ENCODE results near the gene ACOX3. TPM values are rescaled to one million over a fixed set of nuclear protein-coding genes. Genes with fewer than 3 reads are reported as not detected.

The ACOX3 gene
- total and polyA plus RNA-seq, 10 of the 15 experiments (the other 5 are each of a cell fraction or from before 2014, with no cell fraction given) = 2.0 to 24.5 (median 14.0) TPM

DNA sequence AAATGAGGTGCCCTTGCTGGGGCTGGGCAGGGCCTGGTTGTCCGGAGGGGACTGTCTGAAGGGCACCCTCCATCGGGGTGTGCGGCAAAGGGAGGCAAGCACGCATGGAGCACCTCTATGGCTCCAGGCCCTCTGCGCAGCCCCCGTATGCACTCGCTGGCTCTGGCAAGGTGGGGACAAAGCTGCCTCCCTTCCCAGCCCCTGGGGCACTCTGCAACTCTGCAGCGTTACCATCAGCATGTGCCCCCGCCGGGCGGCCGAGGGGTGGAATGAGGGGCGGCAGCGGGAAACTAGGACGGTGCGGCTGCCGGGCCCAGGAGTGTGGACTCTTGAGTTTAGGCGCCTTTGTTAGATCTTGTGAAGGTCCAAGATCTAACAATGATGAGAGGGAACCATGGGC lies 26.5 kb upstream of the ACOX3 start:
- H2AFZ ChIP-seq (ENCODE audit: control insufficient read depth, low read depth, low read length) = no peak overlapping the region
- H4K20me1 ChIP-seq (ENCODE audit: control insufficient read depth, insufficient read depth) = no peaks in the 10 kb centered on the region
- no peaks in the 10 kb centered on the region for H3K79me2 ChIP-seq (ENCODE audit: control insufficient read depth, insufficient read depth, low read length)
- ChIA-PET RAD21 (ENCODE audit: unreplicated experiment) (no interaction called here), CTCF (interaction anchor here (1.4 kb wide), 1 partner anchor 12 kb away, joined by 3 read pairs; no protein-coding TSS in a partner anchor), POLR2A (no interaction called here), SMC1A (ENCODE audit: uncharacterized antibody, unreplicated experiment) (no interaction called here)
- no peak overlapping the region for H3K9ac ChIP-seq (ENCODE audit: control insufficient read depth, insufficient read depth, low read length)
- H3K4me3 ChIP-seq = no peak overlapping the region
- intact Hi-C loops (cut with micrococcal nuclease; ENCODE audit: unreplicated experiment) = loop anchor here (5.0 kb wide), 1 partner anchor 450 kb away; no protein-coding TSS in a partner anchor
- H3K4me2 ChIP-seq (ENCODE audit: control insufficient read depth, insufficient read depth) = no peak overlapping the region
- no peaks in the 10 kb centered on the region for H3K9me3 ChIP-seq (replicated peaks; ENCODE audit: control insufficient read depth, insufficient read depth, low read length)
- peaks cover 12 to 14% of the 10 kb centered on the region in 2 experiments for H3K36me3 ChIP-seq (ENCODE audit: control insufficient read depth in 2 of 2, insufficient read depth in 2 of 2, low read length in 1 of 2)
- no peak for TF ChIP-seq LARP7 (IDR thresholded peaks at IDR 0.05)
- no peak for TF ChIP-seq RELA (IDR thresholded peaks at IDR 0.05; ENCODE audit: borderline replicate concordance, partially characterized antibody)
- no peak for TF ChIP-seq RCOR1 (conservative IDR thresholded peaks at IDR 0.05; ENCODE audit: low read depth, low read length)
- TF ChIP-seq TCF7 (IDR thresholded peaks at IDR 0.05; ENCODE audit: borderline replicate concordance) = no peak
- TF ChIP-seq, protein P1, sequence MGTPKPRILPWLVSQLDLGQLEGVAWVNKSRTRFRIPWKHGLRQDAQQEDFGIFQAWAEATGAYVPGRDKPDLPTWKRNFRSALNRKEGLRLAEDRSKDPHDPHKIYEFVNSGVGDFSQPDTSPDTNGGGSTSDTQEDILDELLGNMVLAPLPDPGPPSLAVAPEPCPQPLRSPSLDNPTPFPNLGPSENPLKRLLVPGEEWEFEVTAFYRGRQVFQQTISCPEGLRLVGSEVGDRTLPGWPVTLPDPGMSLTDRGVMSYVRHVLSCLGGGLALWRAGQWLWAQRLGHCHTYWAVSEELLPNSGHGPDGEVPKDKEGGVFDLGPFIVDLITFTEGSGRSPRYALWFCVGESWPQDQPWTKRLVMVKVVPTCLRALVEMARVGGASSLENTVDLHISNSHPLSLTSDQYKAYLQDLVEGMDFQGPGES (IDR thresholded peaks at IDR 0.05) = no peak
- TF ChIP-seq CREB1 (IDR thresholded peaks at IDR 0.05; ENCODE audit: low read depth) = no peak
- no peak for TF ChIP-seq ZNF384 (IDR thresholded peaks at IDR 0.05; ENCODE audit: borderline replicate concordance, low read depth, low read length)
- TF ChIP-seq, protein P2, sequence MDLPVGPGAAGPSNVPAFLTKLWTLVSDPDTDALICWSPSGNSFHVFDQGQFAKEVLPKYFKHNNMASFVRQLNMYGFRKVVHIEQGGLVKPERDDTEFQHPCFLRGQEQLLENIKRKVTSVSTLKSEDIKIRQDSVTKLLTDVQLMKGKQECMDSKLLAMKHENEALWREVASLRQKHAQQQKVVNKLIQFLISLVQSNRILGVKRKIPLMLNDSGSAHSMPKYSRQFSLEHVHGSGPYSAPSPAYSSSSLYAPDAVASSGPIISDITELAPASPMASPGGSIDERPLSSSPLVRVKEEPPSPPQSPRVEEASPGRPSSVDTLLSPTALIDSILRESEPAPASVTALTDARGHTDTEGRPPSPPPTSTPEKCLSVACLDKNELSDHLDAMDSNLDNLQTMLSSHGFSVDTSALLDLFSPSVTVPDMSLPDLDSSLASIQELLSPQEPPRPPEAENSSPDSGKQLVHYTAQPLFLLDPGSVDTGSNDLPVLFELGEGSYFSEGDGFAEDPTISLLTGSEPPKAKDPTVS (IDR thresholded peaks at IDR 0.05; ENCODE audit: low read depth, low read length) = no peak
- TF ChIP-seq, protein P3, sequence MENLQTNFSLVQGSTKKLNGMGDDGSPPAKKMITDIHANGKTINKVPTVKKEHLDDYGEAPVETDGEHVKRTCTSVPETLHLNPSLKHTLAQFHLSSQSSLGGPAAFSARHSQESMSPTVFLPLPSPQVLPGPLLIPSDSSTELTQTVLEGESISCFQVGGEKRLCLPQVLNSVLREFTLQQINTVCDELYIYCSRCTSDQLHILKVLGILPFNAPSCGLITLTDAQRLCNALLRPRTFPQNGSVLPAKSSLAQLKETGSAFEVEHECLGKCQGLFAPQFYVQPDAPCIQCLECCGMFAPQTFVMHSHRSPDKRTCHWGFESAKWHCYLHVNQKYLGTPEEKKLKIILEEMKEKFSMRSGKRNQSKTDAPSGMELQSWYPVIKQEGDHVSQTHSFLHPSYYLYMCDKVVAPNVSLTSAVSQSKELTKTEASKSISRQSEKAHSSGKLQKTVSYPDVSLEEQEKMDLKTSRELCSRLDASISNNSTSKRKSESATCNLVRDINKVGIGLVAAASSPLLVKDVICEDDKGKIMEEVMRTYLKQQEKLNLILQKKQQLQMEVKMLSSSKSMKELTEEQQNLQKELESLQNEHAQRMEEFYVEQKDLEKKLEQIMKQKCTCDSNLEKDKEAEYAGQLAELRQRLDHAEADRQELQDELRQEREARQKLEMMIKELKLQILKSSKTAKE (IDR thresholded peaks at IDR 0.05; ENCODE audit: low read depth, poor library complexity, severe bottlenecking) = no peak
- TF ChIP-seq EED (IDR thresholded peaks at IDR 0.05; ENCODE audit: low read depth) = no peak
- TF ChIP-seq ZBED1 (IDR thresholded peaks at IDR 0.05; ENCODE audit: borderline replicate concordance) = no peak
- TF ChIP-seq POU2F2 (IDR thresholded peaks at IDR 0.05; ENCODE audit: borderline replicate concordance, low read depth, low read length) = no peak
- BruUV-seq (replicated peaks) = no TSS peak
- FAIRE-seq = no peak
- H3K27ac ChIP-seq (ENCODE audit: control insufficient read depth, insufficient read depth) = no peak overlapping the region
- ATAC-seq = no peak
- no peak for DNase-seq (ENCODE audit: low read depth, low spot score)
- in situ Hi-C loops (cut with MboI) = no loop called here
- WGBS (ENCODE audit: insufficient coverage, insufficient replicate concordance, low lambda C conversion rate, missing lambda C conversion rate) = over 99% methylated on average over 18 of the region's 18 CpGs
- H3K4me1 ChIP-seq (ENCODE audit: control insufficient read depth, insufficient read depth, low read length) = no peaks in the 10 kb centered on the region
- no peaks in the 10 kb centered on the region for H3K27me3 ChIP-seq (replicated peaks in 1 of 2; ENCODE audit: control insufficient read depth in 2 of 2, insufficient read depth in 2 of 2, low read length in 1 of 2)
